GF-D8 (cell line): ENCODE results near the gene TPK1.
A peak's percentile ranks its signal among the peaks of the same experiment; 100 is the strongest.
"Not testable (repeated sequence)": the region's sequence is repeated elsewhere in the genome, so short reads cannot be mapped to it uniquely, and the experiment has no call there.

Source experiments
- DNase-seq: peaks from one replicate; lab custom pipeline; 2025; lab: John Stamatoyannopoulos, UW

The TPK1 gene

GRCh38 chr7:144822223-144822622 lies 13.6 kb downstream of the TPK1 start:
- DNase-seq: no peak

- no peak for DNase-seq
These were observed 14.8 kb downstream of the TPK1 start for GRCh38 chr7:144821067-144821466.

GRCh38 chr7:144820552-144820951 lies 15.3 kb downstream of the TPK1 start:
- no peak for DNase-seq

GRCh38 chr7:144819566-144819965 lies 16.3 kb downstream of the TPK1 start:
- DNase-seq: no peak

DNA sequence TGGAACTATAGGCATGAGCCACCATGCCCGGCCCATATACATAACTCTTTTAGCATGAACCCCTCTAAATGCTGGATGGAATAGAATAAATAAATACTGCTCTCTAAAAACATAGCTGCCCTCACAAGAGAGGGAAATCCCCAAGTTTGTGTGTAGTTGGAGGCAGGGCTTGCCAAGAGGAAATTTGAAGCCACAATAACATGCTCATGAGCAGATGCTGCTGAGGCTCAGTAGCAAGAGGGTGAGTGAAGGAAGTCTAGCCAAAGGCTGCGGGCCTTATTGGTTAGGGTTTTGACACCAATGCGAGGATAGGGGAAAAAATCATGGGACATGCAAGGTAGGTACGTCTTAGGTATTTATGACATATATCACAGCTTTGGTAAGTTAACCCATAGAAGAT lies 17.3 kb downstream of the TPK1 start:
- DNase-seq: no peak

DNA sequence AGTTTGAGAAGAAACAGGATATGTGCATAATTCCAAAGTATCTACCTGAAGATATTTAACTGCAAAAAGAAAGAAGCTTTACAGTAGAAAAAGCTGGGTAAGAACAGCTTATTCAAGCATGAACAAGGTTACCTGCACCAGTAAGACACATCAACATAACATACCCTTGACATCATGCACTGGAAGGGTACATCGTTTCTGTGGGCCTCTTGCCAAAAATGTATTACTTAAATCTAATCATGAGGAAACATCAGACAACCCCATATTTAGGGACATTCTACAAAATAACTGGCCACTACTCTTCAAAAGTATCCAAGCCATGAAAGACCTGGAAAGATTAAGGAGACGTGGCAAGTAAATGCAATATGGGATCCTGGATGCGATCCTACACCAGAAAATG lies 18.9 kb downstream of the TPK1 start:
- DNase-seq: no peak

DNA sequence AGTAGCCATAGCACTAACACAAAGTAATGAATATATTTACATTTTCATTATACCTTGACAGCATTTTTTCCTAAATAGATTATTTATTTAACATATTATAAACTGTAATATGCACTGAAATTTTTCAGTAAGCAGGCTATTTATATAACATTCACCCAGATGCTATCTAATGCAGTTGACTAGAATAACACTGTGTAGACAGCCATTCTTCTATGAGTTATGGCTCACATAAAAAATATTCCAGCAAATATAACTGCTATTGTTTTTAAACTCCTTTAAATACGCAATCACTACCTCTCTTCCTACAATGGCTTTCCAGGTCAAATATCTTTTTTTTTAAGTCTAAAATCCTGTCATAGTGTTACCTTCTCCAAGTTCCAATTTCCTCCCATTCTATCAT lies 21.6 kb downstream of the TPK1 start:
- no peak for DNase-seq

GRCh38 chr7:144812379-144813283 lies 23.2 kb downstream of the TPK1 start:
- DNase-seq: peak; percentile 24

DNA sequence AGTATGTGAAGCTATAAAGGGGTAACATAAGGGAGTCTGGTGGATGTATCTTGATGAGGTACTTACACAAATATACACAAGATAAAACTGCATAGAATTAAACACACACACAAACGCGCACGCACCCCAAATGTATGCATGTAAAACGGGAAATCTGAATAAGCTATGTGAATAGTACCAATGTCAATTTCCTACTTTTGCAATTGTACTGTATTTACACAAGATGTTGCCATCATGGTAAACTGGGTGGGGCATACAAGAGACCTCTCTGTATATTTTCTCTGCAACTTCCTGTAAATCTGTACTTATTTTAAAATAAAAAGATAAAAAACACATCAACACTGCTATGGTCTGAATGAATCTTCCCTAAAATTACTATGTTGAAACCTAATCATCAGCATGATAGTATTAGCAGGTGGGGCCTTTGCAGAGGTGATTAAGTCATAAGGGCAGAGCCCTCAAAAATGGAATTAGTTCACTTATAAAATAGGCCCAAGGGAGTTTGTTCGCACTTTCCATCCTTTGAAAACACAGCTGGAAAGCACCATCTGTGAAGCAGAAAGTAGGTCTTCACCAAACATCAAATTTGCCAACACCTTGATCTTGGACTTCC lies 30.1 kb downstream of the TPK1 start:
- no peak for DNase-seq

- DNase-seq: not testable (repeated sequence)
These were observed 35.0 kb downstream of the TPK1 start for GRCh38 chr7:144800678-144801436.

DNA sequence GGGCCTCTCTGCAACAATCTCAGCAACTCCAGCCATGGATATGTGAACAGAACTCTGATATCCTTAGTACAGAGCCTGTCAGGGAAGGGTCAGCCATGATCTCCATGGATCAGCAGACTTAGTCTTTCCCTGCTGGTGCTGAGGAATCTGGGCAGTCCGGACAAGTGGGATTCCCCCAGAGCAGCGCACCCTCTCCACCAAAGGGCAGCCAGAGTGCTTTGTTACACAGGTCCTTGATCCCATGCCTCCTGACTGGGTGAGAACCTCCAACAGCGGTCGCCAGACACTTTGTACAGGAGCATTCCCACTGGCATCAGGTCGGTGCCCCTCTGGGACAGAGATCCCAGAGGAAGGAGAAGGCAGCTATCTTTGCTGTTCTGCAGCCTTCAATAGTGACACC lies 38.9 kb downstream of the TPK1 start:
- no peak for DNase-seq

DNA sequence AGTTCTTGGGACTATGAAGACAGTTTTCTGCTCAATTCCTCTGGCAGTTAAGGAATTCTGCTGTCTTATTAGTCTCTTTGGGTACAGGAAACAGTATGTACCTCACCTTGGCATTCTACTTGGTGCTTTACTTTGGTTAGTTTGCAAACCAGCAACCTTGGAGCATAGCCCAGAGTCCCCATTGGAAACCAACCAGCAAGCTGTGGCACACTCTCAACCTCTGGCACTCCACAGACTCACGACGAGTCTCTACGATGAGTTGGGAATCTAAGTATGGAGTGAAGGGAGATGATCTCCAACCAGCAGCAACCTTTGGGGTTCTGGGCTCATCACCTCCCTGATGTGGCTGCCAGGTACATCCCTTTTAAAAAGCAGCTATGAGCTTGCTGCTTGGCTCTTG lies 43.8 kb downstream of the TPK1 start:
- no peak for DNase-seq

- no peak for DNase-seq
These were observed 44.4 kb downstream of the TPK1 start for GRCh38 chr7:144791488-144791887.

GRCh38 chr7:144787127-144787526 lies 48.7 kb downstream of the TPK1 start:
- DNase-seq: no peak

DNA sequence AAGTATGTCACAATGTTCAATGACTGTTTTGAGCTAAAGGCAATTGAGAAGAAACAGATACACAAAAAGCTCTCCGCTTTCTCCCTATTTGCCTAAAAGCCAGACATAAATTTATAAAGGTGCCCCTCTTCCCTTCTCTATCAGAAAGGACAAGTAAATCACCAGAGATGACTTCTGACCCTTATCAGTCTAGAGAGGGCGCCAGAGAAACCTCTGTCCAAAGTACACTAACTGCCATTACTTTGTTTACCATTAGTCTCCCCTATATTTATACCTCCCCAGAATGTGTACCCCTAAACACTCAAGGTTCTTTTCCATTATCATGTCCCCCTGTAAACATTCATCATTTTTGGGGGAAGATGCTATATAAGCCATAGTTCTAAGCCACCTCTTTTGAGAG lies 49.3 kb downstream of the TPK1 start:
- no peak for DNase-seq

DNA sequence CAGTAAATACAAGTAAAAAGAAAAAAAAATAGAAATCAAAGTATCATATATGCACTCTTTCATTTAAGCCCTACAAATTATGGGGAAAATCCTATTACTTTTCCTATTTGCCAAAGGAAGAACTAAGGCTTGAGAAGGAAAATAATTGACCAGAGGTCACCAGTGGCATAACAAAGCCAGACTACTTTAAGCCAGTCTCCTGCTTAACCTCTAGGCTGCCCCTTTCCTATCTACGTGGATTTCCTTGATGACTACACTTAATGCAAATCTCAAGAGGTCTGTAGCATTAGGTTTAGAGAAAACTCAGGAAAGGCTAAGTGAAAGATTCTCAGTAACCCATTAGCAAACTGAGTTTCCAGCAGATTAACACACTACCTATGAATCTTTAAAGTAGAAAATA lies 49.8 kb downstream of the TPK1 start:
- DNase-seq: no peak

GRCh38 chr7:144785521-144785920 lies 50.3 kb downstream of the TPK1 start:
- DNase-seq: no peak

DNA sequence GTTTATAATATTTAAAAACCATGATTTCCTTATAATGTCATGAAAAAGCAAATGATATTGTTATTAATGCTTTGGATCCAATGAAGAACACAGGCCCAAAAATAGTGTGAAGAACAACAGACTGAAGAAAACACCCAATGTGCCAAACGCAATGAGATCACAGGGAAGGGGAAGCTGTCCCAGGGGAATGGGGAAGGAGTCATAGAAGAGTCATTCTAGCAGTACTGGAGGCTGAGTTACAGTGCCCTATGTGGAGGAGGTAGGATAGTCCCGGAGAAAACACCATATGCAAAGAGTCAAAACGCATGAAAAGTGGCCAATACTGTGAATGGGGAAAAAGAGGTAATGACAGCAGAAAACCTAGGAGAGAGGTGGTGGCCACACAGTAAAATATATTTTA lies 50.9 kb downstream of the TPK1 start:
- no peak for DNase-seq

GRCh38 chr7:144784441-144784840 lies 51.4 kb downstream of the TPK1 start:
- no peak for DNase-seq

GRCh38 chr7:144782883-144783282 lies 53.0 kb downstream of the TPK1 start:
- DNase-seq: no peak

DNA sequence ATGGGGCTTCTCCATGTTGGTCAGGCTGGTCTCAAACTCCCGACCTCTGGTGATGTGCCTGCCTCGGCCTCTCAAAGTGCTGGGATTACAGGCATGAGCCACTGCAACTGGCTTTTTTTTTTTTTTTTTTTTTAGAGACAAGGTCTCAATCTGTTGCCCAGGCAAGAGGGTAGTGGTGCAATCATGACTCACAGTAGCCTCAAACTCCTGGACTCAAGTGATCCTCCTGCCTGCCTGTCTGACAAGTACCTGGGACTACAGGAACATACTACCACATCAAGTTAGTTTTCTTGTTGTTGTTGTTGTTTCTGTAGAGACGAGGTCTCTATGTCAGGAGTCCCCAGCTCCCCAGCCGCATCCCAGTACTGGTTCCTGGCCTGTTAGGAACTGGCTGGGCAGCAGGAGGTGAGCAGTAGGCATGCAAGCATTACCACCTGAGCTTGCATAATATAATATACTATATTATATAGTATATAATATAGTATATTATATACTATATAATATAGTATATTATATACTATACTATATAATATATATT lies 55.7 kb downstream of the TPK1 start:
- DNase-seq: no peak

DNA sequence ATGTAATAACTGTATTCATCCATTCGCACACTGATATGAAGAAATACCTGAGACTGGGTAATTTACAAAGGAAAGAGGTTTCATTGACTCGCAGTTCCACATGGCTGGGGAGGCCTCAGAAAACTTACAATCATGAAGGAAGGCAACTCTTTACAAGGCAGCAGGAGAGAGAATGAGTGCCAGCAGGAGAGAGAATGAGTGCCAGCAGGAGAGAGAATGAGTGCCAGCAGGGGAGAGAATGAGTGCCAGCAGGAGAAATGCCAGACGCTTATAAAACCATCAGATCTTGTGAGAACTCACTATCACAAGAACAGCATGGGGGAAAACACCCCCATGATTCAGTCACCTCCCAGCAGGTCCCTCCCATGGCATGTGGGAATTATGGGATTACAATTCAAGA lies 58.0 kb downstream of the TPK1 start:
- DNase-seq: not testable (repeated sequence)
